ENCODE results near the gene ANKDD1A.

The ANKDD1A gene

GRCh38 chr15:64934023-64934422 is 22.3 kb downstream of the ANKDD1A start:
- H3K27ac ChIP-seq: no peak overlapping the region
- TF ChIP-seq CTCF (conservative IDR thresholded peaks at IDR 0.05) (no peak), ZFX (IDR thresholded peaks at IDR 0.05) (no peak)

GRCh38 chr15:64938192-64938591 is 26.5 kb downstream of the ANKDD1A start:
- H3K27ac ChIP-seq: peak overlapping the region; percentile 58
- TF ChIP-seq CTCF (conservative IDR thresholded peaks at IDR 0.05): no peak
- no peak for TF ChIP-seq ZFX (IDR thresholded peaks at IDR 0.05)

GRCh38 chr15:64942356-64942755 is 30.7 kb downstream of the ANKDD1A start:
- H3K27ac ChIP-seq: no peak overlapping the region
- TF ChIP-seq CTCF (conservative IDR thresholded peaks at IDR 0.05): no peak
- no peak for TF ChIP-seq ZFX (IDR thresholded peaks at IDR 0.05)

GRCh38 chr15:64943512-64944225 is 32.0 kb downstream of the ANKDD1A start:
- TF ChIP-seq CTCF (conservative IDR thresholded peaks at IDR 0.05): no peak
- TF ChIP-seq ZFX (IDR thresholded peaks at IDR 0.05): no peak

GRCh38 chr15:64944961-64945360 is 33.3 kb downstream of the ANKDD1A start:
- H3K27ac ChIP-seq: no peak overlapping the region
- TF ChIP-seq ZFX (IDR thresholded peaks at IDR 0.05) (no peak), CTCF (conservative IDR thresholded peaks at IDR 0.05) (no peak)

More at GRCh38 chr15:64943512-64944225, 32.0 kb downstream of the ANKDD1A start:
- H3K27ac ChIP-seq: no peak overlapping the region

- TF ChIP-seq CTCF (conservative IDR thresholded peaks at IDR 0.05) (no peak), ZFX (IDR thresholded peaks at IDR 0.05) (no peak)
- H3K27ac ChIP-seq: no peak overlapping the region
These were observed 35.5 kb downstream of the ANKDD1A start for GRCh38 chr15:64947211-64947610.

- H3K27ac ChIP-seq: no peak overlapping the region
- TF ChIP-seq CTCF (conservative IDR thresholded peaks at IDR 0.05) (no peak), ZFX (IDR thresholded peaks at IDR 0.05) (no peak)
These were observed 37.2 kb downstream of the ANKDD1A start for GRCh38 chr15:64948916-64949315.

All from C4-2B (cell line).